Activated CD4-positive, alpha-beta T cell treated with anti-CD3 and anti-CD28 coated beads, Interleukin-2, amount 10 ng/mL, durations not matched to agents 24 days and 14 days (primary cell): Measurements from ENCODE around the gene TMEM205. TPM values are rescaled to one million over a fixed set of nuclear protein-coding genes. Genes with fewer than 3 reads are reported as not detected.
"Not testable (repeated sequence)": the region's sequence is repeated elsewhere in the genome, so short reads cannot be mapped to it uniquely, and the experiment has no call there.

Experiments used
- DNase-seq: peaks from one replicate; pipeline ENCODE4 v3.0.0; 2022
- H3K27ac Mint-ChIP-seq: one replicate; pipeline ENCODE4 v1.8.0; 2022; ENCODE audit warnings: mild to moderate bottlenecking, mixed read lengths
- H3K27me3 Mint-ChIP-seq: one replicate; pipeline ENCODE4 v1.8.0; 2022; ENCODE audit warnings: mixed read lengths
- H3K36me3 Mint-ChIP-seq: one replicate; pipeline ENCODE4 v1.8.0; 2022; ENCODE audit warnings: low read depth, mild to moderate bottlenecking, mixed read lengths
- H3K4me1 Mint-ChIP-seq: one replicate; pipeline ENCODE4 v1.8.0; 2021; ENCODE audit warnings: mixed read lengths
- H3K4me3 Mint-ChIP-seq: one replicate; pipeline ENCODE4 v1.8.0; 2022; ENCODE audit warnings: mild to moderate bottlenecking, moderate library complexity, mixed read lengths
- H3K9me3 Mint-ChIP-seq: one replicate; pipeline ENCODE4 v1.8.0; 2021; ENCODE audit warnings: mixed read lengths
- intact Hi-C: fragments of 100-400 bp; cut with micrococcal nuclease; formaldehyde crosslinking; loops from one replicate; pipeline ENCODE4 v1.15.1; 2023
- total RNA-seq: library from RNA; stranded (reverse); gene quantifications from 2 replicates; pipeline ENCODE4 v1.2.3, GENCODE V29; 2022

Gene TMEM205
- total RNA-seq, 1 donor from 2014 or later, result 34.2 TPM

DNA sequence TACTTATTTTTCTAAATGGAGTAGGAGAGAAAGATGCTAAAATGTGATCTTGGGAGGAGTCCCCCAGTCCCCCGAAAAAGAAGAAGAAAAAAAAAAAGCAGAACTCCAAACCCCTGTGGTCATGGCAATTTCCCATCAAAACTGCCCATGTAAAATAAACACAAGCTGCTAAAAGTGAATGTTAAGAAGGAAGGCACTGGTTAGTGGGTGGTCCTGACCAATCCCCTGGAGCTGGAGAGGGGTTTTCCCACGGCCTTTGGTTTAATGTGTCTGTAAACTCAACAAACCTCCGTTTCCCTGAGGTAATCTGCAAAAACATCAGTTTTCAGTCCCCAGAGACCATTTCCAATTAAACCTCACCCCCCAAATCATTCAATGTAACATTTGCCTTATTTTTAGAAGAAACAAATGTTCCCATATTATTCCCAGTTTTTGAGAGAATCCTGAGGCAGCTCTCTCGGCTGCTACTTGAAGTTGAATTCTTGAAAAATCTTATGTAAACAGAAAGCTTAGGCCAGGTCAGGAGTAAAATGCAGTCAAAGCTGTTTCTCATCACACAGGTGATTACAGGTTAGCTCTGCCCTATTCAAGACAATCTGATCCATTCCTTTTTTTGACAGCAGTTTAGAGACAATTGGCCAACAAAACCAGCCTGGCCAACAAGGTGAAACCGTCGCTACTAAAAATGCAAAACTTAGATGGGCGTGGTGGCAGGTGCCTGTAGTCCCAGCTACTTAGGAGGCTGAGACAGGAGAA, 23.6 kb downstream of the TMEM205 start:
- intact Hi-C loops, result no loop called here
- H3K27me3 Mint-ChIP-seq, result peaks cover 4% of the 10 kb centered on the region

DNA sequence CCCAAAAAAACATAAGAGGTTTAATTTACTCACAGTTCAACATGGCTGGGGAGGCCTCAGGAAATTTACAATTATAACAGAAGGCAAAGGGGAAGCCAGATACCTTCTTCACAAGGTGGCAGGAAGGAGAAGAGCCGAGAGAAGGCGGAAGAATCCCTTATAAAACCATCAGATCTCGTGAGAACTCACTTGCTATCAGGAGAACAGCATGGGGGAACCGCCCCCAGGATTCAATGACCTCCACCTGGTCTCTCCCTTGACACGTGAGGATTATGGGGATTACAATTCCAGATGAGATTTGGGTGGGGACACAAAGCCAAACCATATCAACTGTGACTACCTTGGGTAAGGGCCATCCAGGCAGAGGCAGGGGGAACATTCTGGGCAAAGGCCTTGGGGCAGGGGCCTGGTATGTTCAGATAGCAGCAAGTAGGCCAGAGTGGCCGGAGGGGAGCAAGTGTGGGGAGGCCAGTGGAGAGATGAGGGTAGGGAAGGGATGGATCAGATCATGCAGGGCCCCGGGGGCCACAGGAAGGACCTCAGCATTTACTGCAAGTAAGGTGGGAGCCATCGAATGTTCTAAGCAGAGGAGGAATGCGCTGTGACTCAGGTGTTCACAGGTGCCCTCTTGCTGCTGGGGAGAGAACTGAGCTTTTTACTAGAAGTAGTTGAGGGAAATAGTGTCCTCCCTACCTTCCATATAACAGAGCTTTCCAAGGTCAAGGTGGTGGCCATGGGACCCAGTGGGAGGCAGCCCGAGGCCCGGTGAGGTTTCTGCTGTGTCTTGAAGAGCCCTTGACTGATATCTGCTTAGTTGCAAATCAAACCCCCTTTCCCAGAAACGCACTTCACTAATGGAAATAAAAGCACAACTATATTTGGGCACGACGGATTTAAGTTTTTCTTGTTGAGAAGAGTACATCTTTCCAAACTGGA, 24.6 kb downstream of the TMEM205 start:
- no peak overlapping the region for H3K27ac Mint-ChIP-seq
- intact Hi-C loops, result no loop called here
- H3K9me3 Mint-ChIP-seq, result no peaks in the 10 kb centered on the region
- H3K4me3 Mint-ChIP-seq, result no peak overlapping the region
- peaks cover 21% of the 10 kb centered on the region for H3K4me1 Mint-ChIP-seq
- no peak for DNase-seq
- H3K27me3 Mint-ChIP-seq, result peaks cover 6% of the 10 kb centered on the region
- no peaks in the 10 kb centered on the region for H3K36me3 Mint-ChIP-seq

More for the DNA sequence above, 23.6 kb downstream of the TMEM205 start:
- peaks cover 4% of the 10 kb centered on the region for H3K36me3 Mint-ChIP-seq
- no peaks in the 10 kb centered on the region for H3K9me3 Mint-ChIP-seq
- no peak overlapping the region for H3K27ac Mint-ChIP-seq
- H3K4me3 Mint-ChIP-seq, result no peak overlapping the region
- peaks cover 21% of the 10 kb centered on the region for H3K4me1 Mint-ChIP-seq
- DNase-seq, result no peak

DNA sequence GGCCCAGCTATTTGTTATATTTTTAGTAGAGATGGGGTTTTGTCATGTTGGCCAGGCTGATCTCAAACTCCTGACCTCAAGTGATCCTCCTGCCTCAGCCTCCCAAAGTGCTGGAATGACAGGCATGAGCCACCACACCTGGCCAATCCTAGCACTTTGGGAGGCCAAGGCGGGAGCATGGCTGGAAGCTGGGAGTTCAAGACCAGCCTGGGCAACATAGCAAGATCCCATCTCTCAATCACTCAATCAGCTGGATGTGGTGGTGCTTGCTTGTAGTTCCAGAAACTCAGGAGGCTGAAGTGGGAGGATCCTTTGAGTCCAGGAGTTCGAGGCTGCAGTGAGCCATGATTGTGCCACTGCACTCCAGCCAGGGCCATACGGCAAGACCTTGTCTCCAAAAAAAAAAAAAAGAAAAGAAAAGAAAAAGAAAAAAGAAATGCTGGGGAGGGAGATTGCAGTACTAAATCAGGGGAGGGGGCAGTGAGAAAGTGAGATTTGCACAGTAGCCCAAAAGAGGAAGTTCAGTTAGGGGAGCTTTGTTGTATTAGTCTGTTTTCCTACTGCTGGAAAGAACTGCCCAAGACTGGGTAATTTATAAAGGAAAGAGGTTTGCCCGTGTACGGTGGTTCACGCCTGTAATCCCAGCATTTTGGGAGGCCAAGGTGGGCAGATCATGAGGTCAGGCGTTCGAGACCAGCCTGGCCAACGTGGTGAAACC, 25.6 kb downstream of the TMEM205 start:
- H3K27ac Mint-ChIP-seq, H3K9me3 Mint-ChIP-seq, H3K4me3 Mint-ChIP-seq, H3K27me3 Mint-ChIP-seq, intact Hi-C loops, H3K36me3 Mint-ChIP-seq, DNase-seq: not testable (repeated sequence)
- H3K4me1 Mint-ChIP-seq, result peaks cover 21% of the 10 kb centered on the region

DNA sequence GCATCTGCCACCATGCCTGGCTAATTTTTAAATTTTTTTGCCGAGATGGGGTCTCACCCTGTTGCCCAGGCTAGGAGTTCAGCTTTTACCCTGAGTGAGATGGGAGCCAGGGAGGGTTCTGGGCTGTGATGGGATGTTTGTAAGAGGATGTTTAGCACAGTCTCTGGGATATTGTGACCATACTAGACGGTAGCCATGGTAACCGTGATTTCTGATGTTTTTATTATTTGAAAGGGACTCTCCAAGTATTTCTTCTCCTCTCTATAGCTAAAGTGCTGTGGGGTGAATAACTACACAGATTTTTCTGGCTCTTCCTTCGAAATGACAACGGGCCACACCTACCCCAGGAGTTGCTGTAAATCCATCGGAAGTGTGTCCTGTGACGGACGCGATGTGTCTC, 39.7 kb downstream of the TMEM205 start:
- DNase-seq, result no peak
- no peak overlapping the region for H3K4me3 Mint-ChIP-seq
- no peaks in the 10 kb centered on the region for H3K9me3 Mint-ChIP-seq
- peaks cover 8% of the 10 kb centered on the region for H3K27me3 Mint-ChIP-seq
- intact Hi-C loops, result no loop called here
- no peaks in the 10 kb centered on the region for H3K4me1 Mint-ChIP-seq
- H3K27ac Mint-ChIP-seq, result no peak overlapping the region
- H3K36me3 Mint-ChIP-seq, result no peaks in the 10 kb centered on the region

DNA sequence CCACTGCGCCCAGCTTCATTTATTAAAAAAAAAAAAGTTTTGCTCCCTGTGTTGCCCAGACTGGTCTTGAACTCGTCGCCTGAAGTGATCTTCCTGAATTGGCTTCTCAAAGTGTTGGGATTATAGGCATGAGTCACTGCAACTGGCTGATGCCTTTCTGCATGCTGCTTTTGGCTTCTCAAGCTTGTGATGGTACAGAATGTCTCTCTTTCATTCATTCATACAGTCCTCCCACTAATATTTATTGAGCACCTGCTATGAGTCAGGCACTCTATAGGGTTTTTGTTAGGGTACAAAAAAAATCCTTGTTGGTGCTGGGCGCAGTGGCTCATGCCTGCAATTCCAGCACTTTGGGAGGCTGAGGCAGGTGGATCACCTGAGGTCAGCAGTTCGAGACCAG, 41.1 kb downstream of the TMEM205 start:
- no peak for DNase-seq
- Mint-ChIP-seq H3K36me3 (no peaks in the 10 kb centered on the region), H3K27ac (no peak overlapping the region), H3K27me3 (peaks cover 8% of the 10 kb centered on the region), H3K9me3 (no peaks in the 10 kb centered on the region), H3K4me3 (no peak overlapping the region), H3K4me1 (no peaks in the 10 kb centered on the region)
- intact Hi-C loops, result no loop called here

DNA sequence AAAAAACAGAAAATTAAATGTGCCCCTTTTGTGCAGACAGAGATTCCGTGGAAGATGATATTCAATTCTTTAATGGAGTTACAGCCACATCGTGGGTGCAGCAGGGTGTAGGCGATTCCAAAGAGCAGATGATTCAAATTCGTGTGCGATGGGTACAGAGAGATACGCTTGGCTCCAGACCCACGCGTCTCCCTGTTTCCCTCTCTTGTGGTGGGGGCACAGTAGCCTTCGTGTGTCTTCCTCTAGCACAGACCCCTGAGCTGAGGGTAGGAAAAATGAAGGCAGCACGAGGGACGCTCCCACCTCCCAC, 45.3 kb downstream of the TMEM205 start:
- no peak for DNase-seq
- Mint-ChIP-seq H3K36me3 (no peaks in the 10 kb centered on the region), H3K27ac (no peak overlapping the region), H3K27me3 (peaks cover 15% of the 10 kb centered on the region), H3K4me1 (no peaks in the 10 kb centered on the region), H3K9me3 (no peaks in the 10 kb centered on the region), H3K4me3 (no peak overlapping the region)
- intact Hi-C loops, result no loop called here

DNA sequence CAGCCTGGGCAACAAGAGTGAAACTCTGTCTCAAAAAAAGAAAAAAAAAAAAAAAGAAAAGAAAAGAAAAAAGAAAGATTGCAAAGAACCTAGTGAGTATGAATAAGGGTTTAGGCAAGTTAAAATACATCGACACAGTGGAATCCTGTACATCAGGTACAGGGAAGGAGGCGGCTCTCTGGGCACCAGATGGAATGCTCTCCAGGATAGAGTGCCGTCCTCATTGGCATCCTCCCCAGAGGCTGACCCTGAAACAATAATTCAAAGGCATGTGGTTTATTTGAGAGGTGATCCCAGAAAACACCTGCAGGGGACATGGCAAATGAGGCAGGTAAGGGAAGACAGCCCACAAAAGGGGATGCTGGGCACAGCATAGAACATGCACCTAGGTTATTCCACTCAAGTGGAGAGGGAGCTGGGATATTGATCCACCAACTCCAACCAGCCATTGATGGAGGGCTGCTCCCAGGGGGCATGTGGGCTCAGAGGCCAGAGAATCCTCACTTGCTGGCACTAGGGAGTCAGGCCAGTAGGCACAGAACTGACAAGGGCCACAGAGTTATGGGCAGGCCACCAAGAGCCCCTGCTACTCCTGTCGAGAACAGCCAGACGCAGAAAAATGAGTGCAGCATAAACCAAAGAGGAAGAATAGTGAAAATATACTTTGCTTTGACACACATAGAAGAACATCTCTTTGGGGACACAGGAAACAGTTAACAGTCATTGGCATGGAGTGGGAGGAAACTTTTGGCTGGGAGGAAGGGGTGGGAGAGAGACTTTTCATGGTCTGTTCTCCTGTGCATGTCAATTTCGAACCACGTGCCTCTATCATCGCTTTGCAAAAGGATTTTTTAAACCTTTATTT, 45.9 kb downstream of the TMEM205 start:
- H3K36me3 Mint-ChIP-seq, result no peaks in the 10 kb centered on the region
- no peak overlapping the region for H3K4me3 Mint-ChIP-seq
- no peak overlapping the region for H3K27ac Mint-ChIP-seq
- H3K9me3 Mint-ChIP-seq, result no peaks in the 10 kb centered on the region
- H3K27me3 Mint-ChIP-seq, result peaks cover 20% of the 10 kb centered on the region
- intact Hi-C loops, result loop anchor here (10.0 kb wide), 1 partner anchor 285 kb away; no protein-coding TSS in a partner anchor
- H3K4me1 Mint-ChIP-seq, result no peaks in the 10 kb centered on the region
- DNase-seq, result no peak

DNA sequence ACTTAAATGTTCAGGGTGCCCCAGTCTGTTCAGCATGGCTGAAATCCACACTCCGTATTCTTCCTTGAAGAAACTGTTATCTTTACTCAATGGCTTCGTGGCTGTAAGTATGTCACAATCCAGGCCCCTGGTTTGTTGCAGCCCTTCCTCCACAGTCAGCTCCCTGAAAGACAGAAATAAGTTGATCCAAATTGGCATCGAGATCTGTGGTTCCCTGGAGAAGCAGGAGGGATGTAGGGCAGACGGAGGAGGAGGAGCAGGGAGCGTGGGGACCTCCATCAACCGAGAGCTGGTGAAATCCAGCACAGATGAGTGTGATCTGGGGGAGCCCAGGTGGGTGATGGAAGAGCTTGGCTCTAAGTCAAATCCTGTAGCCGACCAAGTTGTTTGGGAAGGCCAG, 49.8 kb downstream of the TMEM205 start:
- no peaks in the 10 kb centered on the region for H3K36me3 Mint-ChIP-seq
- peaks cover 37% of the 10 kb centered on the region for H3K27me3 Mint-ChIP-seq
- peaks cover 4% of the 10 kb centered on the region for H3K4me1 Mint-ChIP-seq
- intact Hi-C loops, result loop anchor here (10.0 kb wide), 1 partner anchor 289 kb away; no protein-coding TSS in a partner anchor
- DNase-seq, result no peak
- H3K9me3 Mint-ChIP-seq, result no peaks in the 10 kb centered on the region
- no peak overlapping the region for H3K4me3 Mint-ChIP-seq
- no peak overlapping the region for H3K27ac Mint-ChIP-seq

DNA sequence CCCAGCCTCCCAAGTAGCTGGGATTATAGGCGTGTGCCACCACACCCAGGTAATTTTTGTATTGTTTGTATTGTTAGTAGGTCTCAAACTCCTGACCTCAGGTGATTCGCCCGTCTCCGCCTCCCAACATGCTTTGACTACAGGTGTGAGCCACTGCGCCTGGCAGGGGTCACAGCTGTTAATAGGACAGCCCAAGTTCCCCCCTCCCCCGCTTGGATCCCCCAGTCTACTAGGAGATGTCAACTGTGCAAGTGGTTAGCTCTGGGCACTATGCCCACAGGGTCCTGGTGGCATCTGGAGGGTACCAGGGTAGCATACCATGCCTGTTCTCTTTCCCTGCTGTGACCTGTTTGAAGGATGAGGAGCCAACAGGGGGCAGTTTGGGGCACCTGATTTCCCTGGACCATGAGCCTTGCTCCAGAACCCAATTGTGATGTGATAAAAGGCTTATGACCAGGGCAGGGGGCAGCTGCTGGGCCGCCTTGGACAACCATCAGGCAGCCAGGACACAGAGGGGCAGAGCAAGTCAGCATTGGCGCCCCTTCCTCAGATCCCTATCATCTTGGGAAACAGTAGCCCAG, 50.3 kb downstream of the TMEM205 start, which contains the start of gene TSPAN16:
TSS of gene TSPAN16 (plus strand) at position 496 of the 581 bp plus-strand sequence. CDS start 138 bp downstream, outside the sequence.
- no peaks in the 10 kb centered on the region for H3K36me3 Mint-ChIP-seq
- H3K4me3 Mint-ChIP-seq, result no peak within 1 kb of the TSS

DNA sequence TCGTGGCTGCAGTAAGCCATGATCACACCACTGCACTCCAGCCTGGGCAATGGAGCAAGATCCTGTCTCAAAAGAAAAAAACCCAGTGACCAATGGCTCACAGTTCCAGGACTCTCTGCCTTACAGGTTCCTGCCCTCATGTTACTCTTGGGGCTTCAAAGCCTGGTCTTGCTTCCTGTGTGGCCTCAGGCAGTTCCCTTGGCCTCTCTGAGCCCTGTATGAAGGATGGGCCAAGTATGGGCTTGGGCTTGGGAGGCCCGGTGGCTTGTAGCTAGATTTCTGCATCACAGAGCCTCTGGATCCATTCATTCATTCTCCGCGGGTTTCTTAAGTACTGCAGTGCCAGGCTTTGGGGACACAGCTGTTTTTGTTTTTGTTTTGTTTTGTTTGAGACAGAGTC, 50.9 kb downstream of the TMEM205 start:
- Mint-ChIP-seq H3K27ac (no peak overlapping the region), H3K9me3 (no peaks in the 10 kb centered on the region), H3K4me3 (no peak overlapping the region), H3K27me3 (peaks cover 41% of the 10 kb centered on the region), H3K4me1 (peaks cover 4% of the 10 kb centered on the region), H3K36me3 (no peaks in the 10 kb centered on the region)
- no peak for DNase-seq
- intact Hi-C loops, result loop anchor here (10.0 kb wide), 1 partner anchor 290 kb away; no protein-coding TSS in a partner anchor

More for the DNA sequence above, 50.3 kb downstream of the TMEM205 start, which contains the start of gene TSPAN16:
- Mint-ChIP-seq H3K27ac (no peak within 1 kb of the TSS), H3K27me3 (peaks cover 41% of the 10 kb centered on the region), H3K9me3 (no peaks in the 10 kb centered on the region), H3K4me1 (peaks cover 4% of the 10 kb centered on the region)
- intact Hi-C loops, result loop anchor here (10.0 kb wide), 1 partner anchor 289 kb away; no protein-coding TSS in a partner anchor
- no peak for DNase-seq

DNA sequence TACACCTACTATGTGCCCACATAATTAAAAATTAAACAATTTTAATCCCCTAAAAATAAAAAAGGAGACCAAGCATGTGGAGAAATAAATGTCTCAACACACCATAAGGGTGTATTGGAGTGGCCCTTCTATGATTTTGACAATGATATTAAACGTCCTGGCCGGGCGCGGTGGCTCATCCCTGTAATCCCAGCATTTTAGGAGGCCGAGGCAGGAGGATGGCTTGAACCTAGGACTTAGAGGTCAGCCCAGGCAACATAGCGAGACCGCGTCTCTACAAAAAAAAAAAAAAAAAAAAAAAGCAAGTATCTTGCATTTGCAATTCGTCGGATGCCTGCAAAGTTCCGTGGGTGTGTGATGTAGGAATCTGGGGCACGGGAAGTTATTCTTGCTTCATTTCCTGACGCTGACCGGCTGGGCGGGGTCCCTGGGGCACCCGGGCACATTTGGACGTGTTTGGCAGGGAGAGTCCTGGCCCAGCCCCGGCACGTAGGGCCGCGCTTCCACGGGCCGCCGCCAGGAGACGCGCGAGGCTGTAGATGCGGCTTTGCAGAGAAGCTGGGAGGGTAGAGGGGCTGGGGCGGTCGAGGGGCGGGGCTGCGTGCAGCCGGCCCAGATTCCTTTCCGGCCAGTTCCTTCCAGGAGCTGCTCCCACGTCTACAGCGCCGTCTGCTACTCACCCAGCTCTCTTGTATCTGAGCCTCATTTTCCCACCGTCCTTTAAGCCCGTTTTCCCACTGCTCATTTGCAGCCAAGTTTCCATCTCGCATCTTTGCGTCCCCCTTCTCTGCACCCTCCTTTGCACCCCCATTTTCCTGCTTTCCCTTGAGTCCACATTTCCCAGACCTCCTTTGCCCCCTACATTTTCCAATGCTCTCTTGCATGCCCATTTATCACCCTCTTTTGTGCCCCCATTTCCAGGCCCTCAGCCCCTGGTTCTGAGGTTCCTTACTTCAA, 52.4 kb downstream of the TMEM205 start:
- intact Hi-C loops, result loop anchor here (2.0 to 10.0 kb wide), 3 partner anchors 89 to 291 kb away; partner anchors contain the start of gene EPOR
- H3K4me1 Mint-ChIP-seq, result peaks cover 4% of the 10 kb centered on the region
- H3K4me3 Mint-ChIP-seq, result peak overlapping the region; percentile 66
- no peak overlapping the region for H3K27ac Mint-ChIP-seq
- no peaks in the 10 kb centered on the region for H3K36me3 Mint-ChIP-seq
- peak; percentile 96 for DNase-seq
- no peaks in the 10 kb centered on the region for H3K9me3 Mint-ChIP-seq
- peaks cover 47% of the 10 kb centered on the region for H3K27me3 Mint-ChIP-seq
